HG03159 (cell line): ENCODE results near the gene DVL1.
"Not testable (repeated sequence)": the region's sequence is repeated elsewhere in the genome, so short reads cannot be mapped to it uniquely, and the experiment has no call there.

Source experiments
- ATAC-seq: cut with Tn5 transposase; IDR thresholded peaks from one replicate; pipeline ENCODE4 v1.9.1; 2021; ENCODE audit warnings: mild to moderate bottlenecking, moderate library complexity; ENCODE audit not compliant: unreplicated experiment

Gene DVL1

DNA sequence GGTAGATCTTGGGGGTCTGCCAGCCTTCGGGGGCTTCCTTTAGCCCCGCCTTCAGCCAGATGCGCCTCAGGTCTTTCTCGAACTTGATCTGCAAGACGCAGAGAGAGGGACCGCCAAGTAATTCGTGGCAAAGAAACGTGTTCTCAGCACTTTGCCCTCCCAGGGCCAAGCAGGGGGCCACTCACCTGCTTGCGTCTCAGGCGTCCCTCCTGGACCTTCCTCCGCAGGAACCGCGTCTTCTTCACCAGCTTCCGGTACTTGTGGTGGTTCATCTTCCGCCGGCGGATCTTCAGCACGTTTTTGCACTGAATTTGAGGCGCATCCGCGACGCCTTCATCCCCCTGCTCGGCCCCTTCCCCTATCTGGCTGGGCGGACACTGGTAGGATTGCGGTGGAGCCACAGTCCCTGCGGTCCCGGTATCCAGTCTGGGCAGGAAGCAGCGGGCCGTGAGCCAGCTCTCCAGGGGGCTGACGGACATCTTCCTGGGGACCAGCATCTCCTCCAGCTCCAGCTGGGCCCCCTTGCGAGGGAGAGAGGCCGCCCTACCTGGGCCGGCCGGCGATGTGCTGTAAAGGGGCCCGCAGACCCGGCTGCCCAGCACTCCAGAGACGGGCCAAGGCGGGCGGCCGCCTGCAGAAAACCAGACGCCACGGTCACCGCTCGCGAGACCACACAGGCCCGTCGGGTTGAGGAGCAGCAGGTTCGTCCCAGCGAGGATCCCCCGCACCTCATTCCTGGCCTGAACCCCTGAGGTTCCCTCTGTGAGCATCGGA is 24.8 kb upstream of the DVL1 start:
- no peak for ATAC-seq

DNA sequence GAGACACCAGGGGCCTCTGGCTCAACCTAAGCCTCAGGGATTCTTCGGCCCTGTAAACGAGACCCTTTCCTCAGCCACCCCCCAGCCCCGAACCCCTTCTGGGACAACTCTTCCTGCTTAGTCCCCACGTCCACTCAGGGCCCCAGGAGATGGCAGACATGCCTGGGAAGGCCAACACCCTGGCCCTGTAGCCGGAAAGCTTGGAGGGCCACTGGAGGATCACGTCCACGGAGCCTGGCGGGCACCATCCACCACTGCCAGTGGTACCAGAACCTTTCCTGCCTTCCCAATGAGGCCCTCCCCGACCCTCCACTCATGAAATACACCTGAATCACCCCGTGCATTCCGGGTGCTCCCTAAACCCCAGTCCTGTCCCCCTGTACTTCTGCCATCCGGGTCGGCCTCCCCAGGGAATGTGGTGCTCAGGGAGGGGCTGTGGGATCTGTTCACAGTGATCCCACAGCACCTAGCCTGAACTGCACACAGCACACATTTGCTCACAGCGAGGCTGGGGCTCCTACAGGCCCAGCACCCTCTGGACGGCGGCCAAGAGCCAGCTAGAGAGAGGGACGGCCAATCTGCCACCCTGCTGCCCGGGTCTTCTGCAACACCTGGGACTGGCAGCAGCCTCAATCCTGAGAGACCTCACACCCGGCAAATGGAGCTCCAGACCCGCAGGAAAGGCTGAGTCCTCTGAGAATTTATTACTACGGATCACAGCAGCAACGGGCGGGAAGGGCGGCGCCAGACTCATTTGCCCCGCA is 24.0 kb upstream of the DVL1 start:
- no peak for ATAC-seq

DNA sequence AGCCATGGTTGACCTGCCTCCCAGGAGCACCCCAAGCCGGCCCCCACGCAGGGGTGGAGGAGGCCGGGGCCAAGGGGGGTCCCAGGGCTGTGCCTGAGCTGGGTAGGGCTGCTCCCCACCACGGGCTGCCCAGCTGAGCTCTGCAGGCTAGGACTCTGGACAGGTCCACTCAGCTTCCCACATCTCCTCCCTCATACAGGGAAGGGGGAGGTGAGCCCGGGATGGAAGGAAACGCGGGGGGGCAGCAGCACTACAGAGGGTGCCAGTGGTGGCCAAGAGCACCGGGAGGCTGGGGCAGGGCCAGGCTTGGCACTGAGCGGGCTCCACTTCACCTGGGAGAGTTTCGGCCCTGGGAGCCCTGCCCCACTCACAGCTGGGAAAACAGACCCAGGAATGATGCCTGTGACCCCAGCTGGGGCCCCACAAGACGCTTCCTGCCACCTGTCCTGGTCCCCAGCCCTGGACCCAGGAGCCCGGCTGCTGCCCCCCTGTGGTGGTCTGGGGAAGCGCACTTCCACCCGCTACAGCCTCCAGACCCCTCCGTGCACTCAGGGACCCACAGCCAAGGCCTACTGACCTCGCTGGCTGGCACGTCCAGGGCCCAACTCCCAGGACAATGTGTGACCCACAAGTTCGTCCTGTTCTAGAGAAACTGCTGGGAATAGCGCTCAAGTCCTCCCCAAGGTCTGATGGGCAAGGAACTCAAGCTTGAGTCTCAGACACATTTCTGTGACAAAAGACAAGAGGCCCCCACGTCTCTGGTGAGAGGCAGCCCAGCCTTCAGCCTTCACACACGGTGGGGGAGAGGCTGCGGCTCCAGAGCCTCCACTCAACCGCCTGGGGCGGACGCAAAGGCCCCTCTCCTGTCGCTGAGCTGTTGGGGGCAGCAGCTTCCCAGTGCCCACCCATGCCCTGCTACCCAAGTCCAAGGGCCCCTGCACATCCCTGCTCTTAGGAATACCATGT is 22.8 kb upstream of the DVL1 start:
- no peak for ATAC-seq

GRCh38 chr1:1371364-1371745 is 22.1 kb upstream of the DVL1 start:
- ATAC-seq = no peak

DNA sequence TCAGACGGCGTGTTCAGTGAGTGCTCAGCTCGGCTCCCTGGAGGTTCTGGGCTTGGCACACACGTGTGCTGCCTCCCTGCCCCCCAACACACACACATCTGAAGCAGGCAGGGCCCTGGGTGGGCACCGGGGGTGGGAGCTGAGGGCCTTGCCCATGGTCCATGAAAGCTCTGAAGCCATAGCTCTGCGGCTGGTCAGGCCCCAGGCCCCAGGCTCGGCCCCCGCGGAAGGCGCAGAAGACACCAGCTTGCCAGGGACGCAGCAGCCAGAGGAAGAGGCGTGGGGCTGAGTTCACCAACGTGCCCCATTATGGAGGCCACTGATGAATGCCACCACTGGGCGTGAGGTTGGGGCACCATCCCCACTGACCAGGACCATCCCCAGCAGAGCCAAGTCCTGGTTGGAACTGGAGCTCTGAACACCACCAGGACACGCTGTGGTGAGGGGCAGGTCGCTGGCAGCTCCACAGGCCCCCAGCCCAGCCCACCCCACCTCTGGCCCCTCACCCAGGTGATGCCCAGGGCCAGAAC is 21.6 kb upstream of the DVL1 start:
- no peak for ATAC-seq

- not testable (repeated sequence) for ATAC-seq
These were observed 20.9 kb upstream of the DVL1 start for GRCh38 chr1:1370094-1370493.

- ATAC-seq = no peak
These were observed 18.1 kb upstream of the DVL1 start for GRCh38 chr1:1367315-1367714.

GRCh38 chr1:1366699-1367066 is 17.5 kb upstream of the DVL1 start:
- ATAC-seq = no peak

DNA sequence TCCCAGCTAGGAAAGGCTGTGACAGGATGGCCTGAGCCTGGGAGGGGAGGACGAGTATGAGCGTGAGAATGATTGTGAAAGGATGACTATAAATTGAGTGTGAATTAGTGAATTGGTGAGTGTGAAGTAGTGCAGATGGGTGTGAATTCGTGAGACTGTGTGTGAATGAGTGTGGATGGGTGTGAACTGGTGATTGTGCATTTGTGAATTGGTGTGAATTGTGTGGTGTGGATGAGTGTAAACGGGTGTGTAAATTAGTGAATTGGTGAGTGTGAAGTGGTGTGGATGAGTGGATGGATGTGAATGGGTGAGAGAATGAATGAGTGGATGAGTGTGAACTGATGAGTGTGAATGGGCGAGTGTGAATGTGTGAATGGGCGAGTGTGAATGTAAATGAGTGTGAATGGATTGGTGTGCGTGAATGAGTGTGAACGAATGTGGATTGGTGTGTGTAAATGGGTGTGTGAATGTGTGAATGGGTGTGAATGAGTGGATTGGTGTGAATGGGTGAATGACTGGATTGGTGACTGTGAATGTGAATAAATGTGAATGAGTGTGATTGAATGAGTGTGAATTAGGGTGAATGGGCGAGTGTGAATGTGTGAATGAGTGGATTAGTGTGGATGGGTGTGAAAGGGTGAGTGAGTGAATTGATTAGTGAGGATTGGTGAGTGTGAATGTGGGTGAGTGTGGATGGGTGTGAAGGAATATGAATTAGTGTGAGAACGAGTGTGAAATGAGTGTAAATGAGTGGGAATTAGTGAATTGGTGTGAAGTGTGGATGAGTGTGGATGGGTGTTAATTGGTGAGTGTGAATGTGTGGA is 16.9 kb upstream of the DVL1 start:
- ATAC-seq = no peak

- ATAC-seq = no peak
These were observed 15.0 kb upstream of the DVL1 start for GRCh38 chr1:1364266-1364665.

- ATAC-seq = no peak
These were observed 12.8 kb upstream of the DVL1 start for GRCh38 chr1:1361982-1362423.

DNA sequence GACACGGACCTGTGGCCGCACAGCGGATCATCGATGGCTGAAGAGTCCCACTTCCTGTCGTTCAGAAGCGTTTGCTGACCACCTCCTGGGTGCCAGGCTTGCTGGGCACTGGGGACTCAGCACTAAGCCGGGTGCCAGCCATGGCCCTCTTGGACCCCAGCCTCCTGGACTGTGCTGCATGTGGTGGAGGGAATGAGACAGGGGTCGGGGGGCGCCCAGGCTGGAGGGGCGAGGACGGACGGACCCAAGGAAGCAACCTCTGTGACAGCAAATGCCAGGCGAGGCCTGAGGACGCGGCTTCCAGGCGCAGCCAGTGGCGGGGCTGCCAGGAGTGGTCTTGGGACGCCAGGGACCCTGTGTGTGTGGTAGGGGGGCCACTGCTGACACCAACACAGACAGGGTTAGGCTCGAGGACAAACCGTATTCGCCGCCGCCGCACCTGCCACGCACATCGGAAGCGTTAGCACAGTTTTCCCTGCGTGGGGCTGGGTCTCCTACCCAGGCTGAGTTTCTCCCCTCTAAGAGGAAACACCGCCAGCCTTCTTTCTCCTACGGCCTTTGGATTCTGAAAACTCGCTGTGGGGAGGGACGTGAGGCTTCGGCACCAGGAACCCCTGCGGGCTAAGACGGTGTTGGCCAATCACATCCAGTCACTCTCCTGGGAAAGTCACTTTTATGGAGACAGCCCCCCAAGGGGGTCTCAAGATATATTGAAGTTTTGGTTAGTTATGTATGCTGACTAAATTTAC is 12.2 kb upstream of the DVL1 start:
- no peak for ATAC-seq

DNA sequence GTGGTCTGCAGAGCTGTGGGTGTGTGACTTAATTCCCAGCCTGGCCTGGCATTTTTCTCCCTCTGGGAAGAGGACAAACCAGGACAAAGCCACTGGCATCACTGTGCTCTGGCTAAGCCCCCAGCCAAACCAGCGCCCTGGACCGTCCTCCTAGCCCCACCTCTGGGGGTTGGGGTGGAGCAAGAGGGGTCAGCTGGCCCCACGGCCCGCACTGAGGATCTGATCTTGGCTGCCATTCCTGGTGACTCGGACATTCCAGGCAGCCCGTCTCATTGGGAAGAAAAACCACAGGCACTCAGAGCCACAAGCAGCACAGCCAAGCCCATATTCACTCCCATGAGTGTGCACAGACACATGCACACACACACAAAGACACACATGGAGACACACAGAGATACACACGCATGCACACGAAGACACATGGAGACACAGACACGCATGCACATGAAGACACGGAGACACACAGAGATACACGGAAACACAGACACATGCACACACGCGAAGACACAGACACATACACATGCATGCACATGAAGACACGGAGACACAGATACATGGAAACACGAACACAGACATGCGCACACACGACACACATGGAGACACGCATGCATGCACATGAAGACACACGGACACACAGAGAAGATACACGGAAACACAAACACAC is 11.4 kb upstream of the DVL1 start:
- ATAC-seq = no peak

DNA sequence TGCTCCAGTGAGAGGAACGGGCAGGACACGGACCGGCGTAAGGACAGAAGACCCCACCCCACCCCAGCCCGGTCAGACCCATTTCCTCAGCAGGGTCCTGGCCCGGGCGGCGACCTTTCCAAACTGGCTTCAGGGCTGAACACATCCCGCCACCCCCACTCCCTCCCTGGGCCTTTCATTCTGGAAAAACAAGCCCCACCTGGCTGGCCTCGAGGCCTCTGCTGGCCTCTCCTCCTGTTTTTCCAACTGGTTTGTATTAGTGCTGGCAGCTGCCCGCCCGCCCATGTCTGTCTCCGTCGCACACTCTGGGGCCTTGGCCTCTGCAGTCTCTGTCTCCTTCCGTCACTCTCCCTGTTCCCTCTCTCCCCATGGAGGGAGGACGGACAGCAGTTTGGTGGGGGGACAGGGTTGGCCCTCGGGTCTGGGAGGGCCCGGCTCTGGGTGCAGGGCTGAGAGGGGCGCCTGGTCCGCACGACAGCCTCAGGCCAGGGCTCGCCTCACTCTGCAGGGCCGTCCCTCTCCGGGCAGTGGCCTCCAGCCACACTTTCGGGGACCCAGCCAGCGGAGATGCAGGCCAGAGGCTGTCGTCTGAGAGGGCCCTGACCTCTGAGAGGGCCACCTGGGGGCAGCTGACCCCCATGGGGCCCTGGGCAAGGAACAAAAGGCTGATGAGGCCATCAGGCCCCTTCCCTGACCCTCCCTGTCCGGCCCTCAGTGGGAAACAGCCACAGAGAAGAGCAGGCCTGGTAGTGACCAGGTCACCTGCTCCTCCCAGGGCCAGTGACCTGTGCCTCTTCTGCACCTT is 10.6 kb upstream of the DVL1 start:
- no peak for ATAC-seq

DNA sequence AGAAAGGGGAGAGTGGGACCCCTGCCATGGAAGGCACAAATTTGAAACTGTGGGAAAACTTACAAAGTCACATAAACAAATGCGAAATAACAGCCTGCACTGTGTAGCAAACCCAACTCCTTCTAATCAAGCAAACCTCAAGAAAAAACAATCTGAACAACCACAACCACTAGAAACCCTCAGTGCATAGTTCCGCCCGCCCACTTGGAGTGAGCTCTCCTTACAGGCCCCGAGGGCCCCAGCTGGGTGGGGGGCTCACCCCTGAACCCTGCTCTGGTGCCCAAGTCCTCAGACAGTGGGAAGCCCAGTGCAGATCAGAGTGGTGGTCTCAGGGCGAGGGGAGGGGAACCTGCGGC is 10.1 kb upstream of the DVL1 start:
- no peak for ATAC-seq

- ATAC-seq = no peak
These were observed 9.4 kb upstream of the DVL1 start, which contains the start of gene MXRA8 for GRCh38 chr1:1358433-1359271. TSS of gene MXRA8 (minus strand) at chr1:1358555. CDS start at chr1:1358504, 51 bp downstream.

DNA sequence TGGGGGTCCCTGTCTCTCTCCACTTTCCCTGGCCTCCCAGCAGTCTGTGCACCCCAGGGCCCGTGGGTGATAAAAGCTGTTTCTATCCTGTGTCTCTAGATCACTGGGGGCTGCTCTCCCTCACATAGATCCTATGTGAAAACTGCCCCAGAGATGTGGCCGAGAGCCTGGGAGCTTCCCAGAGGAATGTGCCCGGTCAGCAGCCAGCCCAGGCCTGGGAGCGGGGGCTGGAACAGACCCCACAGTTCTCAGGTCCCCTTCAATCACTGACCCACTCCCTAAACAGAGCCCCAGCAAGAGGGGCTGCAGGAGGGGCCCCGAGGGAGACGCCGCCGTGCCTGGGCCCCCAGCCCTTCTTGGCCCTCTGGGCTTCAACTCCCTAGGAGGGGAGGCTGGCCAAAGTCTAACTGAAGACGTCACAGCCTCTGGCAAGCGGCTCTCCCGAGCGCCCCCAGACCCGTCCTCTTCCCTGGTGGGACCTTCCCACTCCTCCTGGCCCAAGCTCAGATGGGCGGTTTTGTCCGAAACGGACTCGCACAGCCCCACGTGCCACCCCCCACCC is 8.7 kb upstream of the DVL1 start:
- ATAC-seq = no peak
